DMS153 (cell line): ENCODE data around the gene PRPF40A.
A peak's percentile ranks its signal among the peaks of the same experiment; 100 is the strongest.

Experiments used
- DNase-seq: peaks from one replicate; lab custom pipeline; 2025; lab: John Stamatoyannopoulos, UW

PRPF40A gene

DNA sequence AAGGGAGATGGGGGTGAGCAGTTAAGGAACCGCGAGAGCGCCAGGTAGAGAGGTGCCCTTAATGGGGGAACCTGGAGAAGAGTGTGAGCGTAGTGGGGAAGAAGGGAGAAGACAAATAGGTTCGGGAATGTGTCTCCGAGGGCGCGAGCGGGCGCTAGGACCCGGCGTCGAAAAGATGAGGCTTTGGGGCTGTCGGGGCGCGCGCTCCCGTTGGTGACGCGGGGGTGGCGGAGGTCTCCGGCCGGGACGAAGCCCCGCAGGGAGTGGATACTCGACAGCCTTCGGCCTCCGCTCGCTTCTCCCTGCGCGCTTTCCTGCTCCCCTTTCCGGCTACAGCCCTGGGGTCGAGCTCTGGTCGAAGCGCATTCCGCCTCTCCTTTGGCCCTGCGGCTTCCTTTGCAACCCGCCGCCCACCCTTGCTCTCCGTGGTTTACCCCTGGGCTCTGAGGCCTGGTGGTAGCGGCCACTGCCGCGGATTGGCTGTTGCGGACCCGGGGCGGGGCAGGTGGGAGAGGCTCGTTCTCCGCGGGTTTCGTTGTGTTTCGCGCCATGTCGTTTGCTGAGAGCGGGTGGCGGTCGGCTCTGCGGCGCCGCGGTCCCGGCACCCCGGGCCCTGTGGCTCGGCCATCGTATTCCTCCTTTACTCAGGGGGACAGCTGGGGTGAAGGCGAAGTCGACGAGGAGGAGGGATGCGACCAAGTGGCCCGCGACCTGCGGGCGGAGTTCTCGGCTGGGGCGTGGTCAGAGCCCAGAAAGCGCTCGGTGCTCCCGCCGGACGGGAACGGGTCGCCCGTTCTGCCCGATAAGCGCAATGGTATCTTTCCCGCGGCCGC is 1.0 kb upstream of the PRPF40A start, which contains the start of gene ARL6IP6:
TSS of gene ARL6IP6 (plus strand) at position 545 of the 833 bp plus-strand sequence. CDS start at position 550, 5 bp downstream.
- DNase-seq = peak; percentile 81

DNA sequence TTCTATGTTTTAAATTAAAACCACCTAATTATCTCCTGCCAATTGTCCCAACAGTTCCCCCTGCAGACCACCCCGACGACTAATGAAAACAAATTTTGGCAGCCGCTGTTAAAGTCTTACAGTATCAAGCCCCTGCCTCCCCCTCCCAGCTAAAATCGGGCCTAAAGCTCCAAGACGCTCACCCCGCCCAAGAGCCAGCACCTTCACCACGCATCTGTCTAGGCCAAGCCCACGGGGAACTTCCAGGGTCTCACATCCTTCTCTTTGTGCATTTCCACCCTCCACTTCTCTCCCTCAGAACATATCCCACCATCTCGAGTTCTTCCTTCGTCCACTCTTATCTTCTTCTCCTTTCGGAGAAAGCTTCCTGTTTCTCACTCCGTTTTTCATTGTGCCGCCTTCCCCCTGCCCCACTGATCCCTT is 445 bp downstream of the PRPF40A start:
- no peak for DNase-seq

DNA sequence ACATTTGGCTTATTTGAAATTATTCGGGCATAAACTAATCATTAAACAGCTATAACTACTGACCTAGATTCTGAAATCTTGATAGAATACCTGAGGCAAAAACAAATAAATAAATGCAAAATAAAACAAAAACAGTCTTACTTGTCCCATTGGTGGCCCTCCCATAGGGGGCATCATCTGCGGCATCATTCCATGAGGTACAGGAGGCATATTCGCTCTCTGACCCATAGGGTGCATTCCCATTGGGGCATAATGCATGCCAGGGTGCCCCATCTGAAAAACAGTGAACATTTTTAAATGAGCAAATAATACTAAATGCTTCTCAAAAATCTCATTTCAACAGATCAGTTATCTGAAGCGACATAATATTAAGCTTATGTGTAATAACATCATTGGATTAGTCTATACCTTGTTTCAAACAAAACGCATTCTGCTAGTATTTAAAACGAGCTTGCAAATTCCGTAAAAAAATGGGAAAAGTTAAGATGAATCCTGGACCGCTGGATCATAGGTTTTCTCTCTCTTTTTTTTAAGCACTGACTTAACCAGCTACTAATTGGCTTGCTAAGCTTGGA is 1.3 kb downstream of the PRPF40A start:
- no peak for DNase-seq

DNA sequence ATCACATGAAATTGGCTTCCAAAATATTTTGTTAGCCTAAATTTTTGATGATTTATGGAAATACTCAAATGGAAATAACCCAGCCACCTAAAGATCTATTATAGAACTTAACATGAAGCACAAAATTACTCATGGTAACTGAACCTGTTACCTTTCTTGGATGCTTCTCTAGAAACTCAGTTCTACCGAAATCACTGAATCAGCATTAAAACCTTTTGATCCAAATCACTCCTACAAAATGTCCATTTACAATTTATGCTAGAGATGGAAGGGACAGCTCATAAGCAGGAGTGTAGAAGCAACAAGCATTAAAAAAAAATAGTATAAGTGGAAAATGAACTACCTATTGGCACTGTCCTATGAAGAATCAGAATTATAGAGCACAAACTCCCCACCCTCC is 2.1 kb downstream of the PRPF40A start:
- no peak for DNase-seq

DNA sequence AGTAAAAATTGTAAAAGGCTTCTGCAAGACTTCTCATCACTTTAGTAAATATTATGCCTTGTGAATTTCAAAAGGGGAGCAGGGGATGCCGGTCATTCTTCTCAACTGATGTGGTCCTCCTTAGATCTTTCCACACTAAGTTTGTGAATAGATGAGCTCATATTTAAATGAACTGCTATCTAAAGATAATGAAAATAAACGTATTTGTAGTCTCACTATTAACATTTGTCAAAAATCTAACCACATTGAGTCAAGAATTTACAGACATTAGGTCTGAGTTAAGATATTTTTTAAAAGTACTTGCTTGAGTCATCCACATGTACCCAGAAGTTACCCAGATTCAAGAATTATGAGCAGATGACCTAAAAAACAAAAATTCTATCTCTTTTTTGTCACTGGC is 6.5 kb downstream of the PRPF40A start:
- no peak for DNase-seq

DNA sequence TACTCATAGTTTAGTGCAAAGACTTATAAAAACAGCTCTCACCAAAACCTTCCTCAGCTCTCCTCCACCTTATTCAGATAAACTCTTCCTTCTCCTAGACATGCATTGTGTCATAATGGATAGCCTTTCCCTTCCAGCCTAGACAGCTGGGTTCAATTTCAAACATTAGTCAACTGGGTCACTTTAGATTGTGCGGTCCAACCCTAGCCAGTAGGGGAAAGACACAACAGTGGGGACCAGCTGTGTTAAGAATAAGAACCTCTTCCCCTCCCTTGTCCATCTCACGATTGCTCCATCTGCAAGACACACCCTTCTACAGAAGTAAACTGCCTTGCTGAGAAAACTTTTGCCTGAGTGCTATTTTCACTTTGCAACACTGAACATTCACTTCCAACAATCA is 8.5 kb downstream of the PRPF40A start:
- no peak for DNase-seq

DNA sequence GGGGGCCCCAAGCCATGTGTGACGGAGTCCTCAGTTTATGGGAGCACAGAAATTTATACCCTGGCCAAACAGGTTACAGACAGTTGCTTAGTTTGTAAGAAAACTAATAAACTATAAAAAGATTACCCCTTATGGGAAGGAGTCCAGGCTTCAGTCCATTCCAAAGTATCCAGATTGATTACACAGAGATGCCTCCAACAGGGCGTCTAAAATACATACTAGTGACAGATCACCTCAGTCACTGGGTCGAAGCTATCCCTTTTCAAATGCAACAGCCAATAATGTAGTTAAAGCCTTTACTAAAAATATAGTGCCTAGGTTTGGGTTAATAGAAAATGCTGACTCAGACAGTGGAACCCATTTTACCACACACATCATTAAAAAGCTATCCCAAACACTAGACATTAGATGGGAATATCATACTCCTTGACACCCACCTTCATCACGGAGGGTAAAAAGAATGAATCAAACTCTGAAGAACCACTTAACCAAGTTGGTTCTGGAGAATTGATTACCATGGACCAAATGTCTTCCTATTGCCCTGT is 10.7 kb downstream of the PRPF40A start:
- no peak for DNase-seq

DNA sequence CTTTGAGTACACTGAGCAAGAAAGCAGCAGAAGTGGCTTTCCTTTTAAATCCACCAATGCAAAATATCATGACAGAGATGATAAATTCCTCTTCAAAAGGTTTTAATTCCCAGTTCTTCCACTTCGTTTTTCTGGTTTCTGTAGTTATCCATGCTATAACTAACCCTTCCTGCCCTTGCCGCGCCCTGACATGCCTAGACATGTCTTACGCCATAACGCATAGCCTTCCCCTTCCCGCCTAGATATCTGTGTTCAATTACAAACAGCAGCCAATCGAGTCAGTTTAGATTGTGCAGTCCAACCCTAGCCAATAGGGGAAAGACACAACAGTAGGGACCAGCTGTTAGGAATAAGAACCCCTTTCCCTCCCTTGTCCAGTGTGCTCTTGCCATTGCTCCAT is 16.1 kb downstream of the PRPF40A start:
- no peak for DNase-seq

DNA sequence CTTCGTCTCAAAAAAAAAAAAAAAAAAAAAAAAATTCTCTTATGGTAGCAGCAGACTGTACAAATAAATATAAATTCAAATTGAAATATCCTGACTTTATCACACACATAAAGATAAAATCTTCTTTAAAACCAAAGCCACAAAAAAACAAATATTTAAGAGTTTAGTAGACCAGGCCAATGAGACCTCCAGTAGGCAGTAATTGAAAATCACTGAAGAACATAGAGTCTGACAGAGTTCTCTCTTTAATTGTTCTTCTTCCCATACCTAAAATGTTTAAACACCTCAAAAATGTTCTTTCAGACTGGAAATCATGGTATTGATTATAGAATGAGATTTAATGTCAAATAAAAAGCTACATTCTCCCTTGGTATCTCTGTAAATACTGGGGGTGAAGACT is 20.8 kb downstream of the PRPF40A start:
- DNase-seq = no peak

DNA sequence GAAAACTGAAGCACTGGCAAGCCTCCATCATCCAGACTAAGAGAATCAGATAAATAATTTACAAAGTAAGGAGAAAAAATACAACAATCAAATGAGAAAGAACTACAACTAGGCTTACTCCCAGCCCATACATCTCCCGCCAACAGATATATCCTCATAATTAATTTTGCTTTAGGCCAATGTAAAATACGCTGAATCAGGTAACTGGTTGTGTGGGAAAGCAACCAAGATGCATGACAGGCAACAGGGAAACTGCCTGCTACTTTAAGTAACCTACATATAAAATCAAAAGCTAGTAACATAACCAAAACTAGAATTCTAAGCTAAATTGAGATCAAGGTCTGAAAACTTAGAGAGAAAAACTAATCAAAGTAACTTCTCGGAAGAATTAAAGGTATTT is 21.5 kb downstream of the PRPF40A start:
- DNase-seq = no peak

DNA sequence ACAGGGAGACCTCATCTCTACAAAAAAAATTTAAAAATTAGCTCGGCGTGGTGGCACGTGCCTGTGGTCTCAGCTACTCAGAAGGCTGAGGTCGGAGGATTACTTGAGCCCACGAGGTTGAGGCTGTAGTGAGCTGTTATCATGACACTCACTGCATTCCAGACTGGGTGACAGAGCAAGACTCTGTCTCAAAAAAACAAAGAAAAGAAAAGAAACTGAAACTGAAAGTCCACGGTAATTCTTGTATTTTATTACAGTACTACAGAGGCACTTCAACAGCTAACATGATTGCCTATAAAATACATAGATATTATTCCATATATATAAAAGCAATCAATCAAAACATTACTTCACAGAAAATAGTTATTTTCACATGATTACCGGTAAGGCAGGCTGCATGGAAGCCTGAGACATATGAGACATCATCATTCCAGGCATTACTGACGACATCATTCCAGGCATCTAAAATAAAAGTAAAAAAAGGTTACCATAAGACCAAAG is 23.1 kb downstream of the PRPF40A start:
- no peak for DNase-seq

DNA sequence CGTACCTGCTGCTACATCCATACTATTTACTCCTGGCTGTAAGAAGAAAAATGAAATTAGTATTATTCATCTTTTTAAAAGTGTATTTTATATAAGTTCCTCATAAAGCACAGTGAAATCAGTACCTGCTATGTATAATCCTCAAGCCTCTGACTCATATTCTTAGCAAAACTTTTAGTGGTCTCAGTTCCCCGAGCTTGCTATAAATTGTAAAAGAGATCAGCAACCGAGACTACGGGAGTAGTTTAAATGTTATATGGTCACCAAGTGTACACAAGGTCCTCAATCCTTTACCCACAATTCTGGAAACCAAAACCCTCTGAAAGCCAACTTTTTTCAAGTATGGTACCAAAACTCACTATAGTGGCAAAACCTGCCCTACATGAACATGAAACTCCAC is 24.2 kb downstream of the PRPF40A start:
- DNase-seq = no peak

DNA sequence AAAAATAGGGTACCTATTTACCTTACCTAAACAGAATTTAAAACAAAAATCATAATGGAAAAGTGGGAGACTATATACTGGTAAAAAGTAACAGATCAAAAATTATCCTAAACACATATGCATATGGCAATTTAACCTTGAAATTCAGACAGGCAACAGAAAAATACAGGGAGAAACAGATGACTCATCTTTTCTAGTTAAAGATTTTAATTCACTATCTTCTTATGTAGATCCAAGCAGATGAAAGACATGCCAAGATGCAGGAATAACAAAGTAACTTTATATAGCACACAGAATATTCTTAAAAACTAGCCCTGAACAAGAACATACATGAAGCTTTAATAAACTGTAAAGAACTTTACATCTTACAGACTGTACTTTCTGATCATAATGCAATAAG is 30.9 kb downstream of the PRPF40A start:
- no peak for DNase-seq

DNA sequence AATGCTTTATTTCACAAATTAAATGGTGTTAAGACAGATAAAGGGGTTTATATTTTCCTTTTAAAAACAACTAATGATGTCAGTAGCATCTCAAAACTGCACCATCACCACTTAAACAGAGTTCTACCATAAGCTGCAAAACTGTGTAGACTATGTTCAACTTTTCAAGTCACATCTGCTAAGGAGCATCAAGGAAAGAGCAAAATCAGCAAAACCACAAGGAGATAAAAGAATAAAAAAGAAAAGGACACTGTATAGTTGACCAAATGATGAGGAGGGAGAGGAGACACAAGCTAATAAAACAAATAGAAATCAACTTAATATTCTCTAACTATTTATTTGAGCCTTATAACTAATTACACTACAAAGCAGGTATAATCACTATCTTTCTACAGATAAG is 33.9 kb downstream of the PRPF40A start:
- DNase-seq = no peak

DNA sequence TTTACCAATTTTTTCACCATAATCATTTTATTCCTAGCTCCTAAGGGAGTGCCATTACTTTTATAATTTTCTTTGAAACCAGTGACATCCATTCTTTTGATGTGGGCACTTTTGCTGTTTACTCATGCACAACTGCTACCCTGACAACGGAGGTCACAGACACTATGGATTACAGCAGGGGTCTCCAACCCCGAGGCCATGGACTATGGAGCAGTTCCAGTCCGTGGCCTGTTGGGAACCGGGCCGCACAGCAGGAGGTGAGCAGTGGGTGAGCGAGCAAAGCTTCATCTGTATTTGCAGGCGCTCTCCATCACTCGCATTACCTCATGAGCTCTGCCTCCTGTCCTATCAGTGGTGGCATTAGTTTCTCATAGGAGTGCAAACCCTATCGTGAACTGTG is 34.6 kb downstream of the PRPF40A start:
- no peak for DNase-seq

DNA sequence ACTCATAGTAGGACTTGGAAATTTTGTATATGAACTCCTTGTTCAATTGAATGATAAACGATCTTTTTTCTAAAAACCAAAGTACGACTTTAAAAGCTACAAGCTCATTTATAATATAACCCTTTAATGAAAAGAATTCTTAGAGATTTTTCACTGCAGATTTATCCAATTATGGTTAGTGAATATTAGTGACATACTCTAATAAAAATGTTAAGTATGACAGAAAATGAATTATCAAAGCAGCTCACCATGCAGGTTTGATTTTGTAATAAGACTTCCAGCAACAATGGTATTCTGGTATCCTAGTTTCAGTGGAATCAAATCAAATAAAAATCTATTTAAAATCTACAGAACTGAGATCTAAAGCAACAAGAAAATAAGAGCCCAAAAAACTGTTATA is 38.5 kb downstream of the PRPF40A start:
- no peak for DNase-seq

DNA sequence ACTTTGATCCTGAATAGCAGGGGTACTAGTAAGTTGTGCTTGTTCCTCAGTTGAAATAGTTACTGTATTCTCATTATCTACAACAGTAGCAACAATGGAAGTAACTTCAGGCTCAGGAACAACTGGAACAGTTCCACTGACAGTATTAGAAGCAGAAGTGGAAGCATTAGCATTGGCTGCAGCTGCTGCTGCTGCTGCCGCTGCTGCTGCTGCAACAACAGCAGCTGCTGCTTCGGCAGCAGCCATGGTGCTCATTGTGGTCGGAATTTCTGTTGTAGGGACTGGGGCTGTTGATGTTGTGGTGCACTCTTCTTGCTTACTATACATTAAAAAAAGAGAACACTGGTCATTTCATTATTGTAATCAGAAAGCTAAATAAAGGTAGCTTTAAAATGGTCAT is 40.8 kb downstream of the PRPF40A start:
- DNase-seq = no peak

DNA sequence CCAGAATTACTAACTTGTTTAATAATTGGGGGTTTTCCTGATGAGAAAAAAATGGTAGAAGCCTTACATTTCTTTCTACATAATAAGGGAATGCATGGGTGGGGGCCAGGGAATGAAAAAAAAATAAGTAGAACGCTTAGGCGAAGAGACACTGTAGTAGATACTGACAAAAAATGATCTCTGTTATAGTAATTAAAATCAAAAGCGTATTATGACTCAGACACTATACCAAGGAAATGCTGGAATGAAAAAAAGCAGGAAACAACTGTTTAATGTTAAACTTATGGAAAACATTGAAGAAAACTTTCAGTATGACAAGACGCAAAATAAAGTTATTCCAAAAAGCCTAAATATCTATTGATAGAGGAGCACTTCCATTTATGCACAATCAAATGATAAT is 42.9 kb downstream of the PRPF40A start:
- no peak for DNase-seq

DNA sequence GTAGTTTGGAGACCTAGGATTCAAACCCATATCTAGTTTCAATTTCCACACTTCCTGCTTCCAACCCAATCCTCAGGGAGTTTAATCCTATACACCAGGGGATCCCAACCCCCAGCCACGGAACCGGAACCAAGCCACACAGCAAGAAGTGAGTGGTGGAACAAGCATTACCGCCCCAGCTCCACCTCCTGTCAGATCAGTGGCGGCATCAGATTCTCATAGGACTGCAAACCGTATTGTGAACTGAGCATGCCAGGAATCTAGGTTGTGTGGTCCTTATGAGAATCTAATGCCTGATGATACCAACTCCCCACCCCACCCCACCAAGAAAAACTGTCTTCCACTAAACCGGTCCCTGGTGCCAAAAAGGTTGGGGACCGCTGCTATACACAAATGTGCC is 52.5 kb downstream of the PRPF40A start:
- DNase-seq = no peak

DNA sequence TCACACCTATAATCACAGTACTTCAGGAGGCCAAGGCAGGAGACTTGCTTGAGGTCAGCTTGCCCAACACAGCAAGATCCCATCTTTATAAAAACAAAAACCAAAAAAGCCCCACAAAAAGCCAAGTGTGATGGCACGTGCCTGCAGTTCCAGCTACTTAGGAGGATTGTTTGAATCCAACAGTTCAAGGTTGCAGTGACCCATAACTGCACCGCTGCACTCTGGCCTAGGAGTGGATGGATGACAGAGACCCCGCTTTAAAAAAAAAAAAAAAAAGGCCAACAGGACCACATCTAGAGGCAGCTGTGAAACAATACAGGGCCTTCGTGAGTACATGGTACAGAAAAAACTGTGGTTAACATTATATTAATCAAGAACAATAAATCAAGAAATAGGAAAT is 56.2 kb downstream of the PRPF40A start:
- no peak for DNase-seq

DNA sequence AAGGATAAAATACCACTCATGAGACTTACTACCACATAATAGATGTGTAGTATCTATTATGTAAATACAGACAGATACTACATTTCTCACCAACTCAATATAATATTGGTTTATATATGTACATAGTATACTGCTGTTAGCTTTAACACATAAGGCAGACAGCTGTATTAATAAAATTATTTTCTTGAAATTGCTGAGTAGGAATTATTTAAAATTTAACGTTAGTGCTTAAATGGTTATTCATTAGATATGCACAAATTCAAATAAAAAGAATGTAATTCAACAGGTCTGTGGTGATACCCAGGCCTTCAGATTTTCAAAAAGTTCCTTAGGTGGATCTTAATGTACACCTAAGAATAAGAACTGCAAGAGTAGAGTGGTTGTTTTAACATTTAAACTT is 59.0 kb downstream of the PRPF40A start:
- DNase-seq = no peak

DNA sequence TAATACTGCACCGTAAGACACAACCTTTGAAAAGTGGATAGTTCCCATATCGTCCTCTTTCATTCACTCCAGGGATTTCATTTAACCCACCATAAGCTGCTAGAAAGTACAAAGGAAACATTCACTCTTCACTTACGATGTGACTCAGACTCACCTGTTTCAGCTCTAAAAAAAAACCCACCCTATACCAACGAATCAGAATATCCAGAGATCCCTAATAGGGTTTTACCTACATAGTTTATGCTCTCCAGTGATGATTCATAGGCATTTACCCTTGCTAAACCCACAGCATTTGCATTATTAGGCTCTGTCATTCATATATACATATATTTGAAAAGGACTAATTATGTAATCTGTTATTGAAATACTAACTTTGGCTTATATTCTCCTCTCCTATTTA is 60.2 kb downstream of the PRPF40A start:
- DNase-seq = no peak

DNA sequence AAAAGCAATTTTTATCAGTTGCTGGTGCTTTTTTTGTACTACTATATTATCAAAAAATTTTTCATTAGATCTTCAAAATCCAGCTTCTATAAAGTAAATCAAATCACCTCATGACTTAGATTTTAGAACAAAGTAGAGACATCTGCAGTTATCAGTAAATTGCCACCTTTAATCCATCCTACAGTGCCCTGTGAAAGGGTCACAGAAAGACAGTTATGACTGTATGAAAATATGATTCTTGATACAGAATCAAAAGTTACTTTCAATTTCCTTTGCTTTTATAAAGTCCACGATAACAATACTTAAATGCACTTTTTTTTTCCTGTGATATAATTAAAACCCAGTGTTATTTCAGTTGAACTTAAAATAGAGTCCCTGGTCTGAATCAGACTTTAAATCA is 61.4 kb downstream of the PRPF40A start:
- DNase-seq = no peak
